HG02588 (cell line): ENCODE results near the gene ZBTB46.

Source experiments
- ATAC-seq: cut with Tn5 transposase; IDR thresholded peaks from one replicate; pipeline ENCODE4 v1.9.1; 2021; ENCODE audit warnings: mild to moderate bottlenecking, moderate library complexity; ENCODE audit not compliant: unreplicated experiment

ZBTB46 gene

GRCh38 chr20:63748070-63748933 is 82.8 kb downstream of the ZBTB46 start:
- no peak for ATAC-seq

GRCh38 chr20:63747622-63748069 is 83.4 kb downstream of the ZBTB46 start:
- no peak for ATAC-seq

DNA sequence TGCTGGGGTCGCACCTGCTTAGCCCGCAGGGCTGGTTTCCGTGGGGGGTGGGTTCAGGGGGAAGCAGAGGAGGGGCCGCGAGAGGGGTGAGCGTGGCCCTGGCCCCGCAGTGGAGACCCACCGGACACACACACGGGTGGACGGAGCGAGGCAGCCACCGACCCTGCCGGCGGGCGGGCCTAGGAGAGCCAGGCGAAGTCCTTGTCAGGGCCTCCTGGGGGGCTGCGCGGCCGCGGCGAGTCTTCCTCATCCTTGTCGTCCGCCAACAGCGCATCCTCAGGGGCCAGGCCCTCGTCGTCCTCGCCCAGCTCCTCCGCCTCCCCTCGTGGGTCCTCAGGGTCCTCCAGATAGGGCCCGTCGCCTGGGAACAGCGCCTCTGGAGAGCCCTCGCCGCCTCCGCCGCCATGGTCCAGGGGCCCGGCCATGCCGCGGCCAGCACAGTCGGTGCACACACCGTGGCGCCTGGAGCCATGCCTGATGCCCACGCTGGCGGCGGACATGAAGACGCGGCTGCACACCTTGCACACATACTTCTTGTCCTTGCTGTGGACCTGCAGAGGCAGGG is 84.2 kb downstream of the ZBTB46 start:
- ATAC-seq: no peak

DNA sequence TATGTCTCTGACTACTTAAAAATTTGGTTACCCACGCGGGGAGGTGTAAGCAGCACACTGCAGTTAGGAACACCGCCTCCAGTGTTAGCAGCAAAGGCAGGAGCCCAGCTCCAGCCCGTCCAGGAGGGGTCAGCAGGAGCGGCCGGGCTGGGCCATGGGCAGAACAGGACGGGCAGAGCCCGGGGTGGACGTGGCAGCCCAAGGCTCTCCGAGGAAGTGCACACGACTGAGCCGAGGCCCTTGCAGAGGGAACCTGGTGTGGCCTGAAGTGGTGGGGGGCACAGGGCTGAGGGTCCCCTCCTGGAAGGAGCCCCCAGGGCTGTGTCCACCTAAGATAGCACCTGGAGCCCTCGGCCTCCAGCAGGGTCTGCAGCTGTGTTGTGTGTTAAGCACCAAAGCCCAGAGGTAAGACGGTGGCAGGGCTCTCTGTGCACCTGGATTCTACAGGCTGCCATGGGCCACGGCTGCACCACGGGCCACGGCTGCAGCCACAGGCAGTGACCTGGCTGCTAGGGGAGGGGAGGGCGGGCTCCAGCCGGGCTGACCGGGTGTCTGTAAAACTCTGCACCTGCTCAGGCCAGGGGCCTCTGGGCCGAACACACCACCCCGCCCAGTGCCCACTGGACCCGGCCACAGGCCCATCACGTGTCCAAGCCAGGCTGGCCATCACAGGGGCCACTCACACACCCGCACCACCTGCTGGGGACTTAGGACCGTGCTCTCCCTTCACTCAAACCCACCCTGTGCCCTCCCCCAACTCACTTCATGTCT is 84.9 kb downstream of the ZBTB46 start:
- ATAC-seq: no peak

DNA sequence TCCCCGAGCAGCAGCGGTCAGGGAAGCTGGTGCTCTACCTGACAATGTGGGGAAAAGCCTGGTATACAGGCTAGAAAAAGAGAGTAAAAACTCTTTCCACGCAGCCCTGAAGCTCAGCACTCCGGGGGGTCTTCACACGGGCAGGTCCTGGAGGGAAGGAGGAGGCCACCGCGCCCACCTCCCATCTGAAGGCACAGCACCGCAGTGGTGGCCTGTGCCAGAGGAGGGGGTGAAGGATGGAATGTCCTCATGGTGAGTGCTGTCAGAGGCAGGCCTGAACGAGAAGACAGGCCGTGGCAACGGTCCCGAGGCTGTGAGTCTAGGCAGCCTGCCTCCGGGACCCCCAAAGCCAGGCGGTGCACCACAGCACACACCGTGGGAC is 85.6 kb downstream of the ZBTB46 start:
- no peak for ATAC-seq

- no peak for ATAC-seq
Observed at GRCh38 chr20:63744574-63745423, 86.3 kb downstream of the ZBTB46 start.

DNA sequence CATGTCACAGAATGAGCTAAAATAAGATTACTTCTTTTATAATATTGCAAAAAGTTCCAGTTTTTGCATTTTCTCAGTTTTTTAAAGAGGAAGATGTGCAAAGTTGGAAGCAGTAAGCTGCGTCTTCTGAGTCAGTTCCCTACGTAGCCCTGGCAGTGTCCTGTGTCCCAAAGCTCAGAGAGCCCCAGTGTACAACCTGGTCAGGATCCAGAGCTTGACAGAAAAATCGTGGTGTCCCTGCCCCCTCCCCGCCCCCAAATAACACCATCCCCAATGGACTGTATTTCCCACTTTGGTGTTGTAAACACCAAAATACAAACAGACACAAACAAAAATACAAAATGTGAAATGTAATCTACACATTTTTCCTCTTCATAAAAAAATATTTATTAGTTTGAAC is 86.9 kb downstream of the ZBTB46 start:
- ATAC-seq: no peak

- no peak for ATAC-seq
Observed at GRCh38 chr20:63743210-63743970, 87.7 kb downstream of the ZBTB46 start.

DNA sequence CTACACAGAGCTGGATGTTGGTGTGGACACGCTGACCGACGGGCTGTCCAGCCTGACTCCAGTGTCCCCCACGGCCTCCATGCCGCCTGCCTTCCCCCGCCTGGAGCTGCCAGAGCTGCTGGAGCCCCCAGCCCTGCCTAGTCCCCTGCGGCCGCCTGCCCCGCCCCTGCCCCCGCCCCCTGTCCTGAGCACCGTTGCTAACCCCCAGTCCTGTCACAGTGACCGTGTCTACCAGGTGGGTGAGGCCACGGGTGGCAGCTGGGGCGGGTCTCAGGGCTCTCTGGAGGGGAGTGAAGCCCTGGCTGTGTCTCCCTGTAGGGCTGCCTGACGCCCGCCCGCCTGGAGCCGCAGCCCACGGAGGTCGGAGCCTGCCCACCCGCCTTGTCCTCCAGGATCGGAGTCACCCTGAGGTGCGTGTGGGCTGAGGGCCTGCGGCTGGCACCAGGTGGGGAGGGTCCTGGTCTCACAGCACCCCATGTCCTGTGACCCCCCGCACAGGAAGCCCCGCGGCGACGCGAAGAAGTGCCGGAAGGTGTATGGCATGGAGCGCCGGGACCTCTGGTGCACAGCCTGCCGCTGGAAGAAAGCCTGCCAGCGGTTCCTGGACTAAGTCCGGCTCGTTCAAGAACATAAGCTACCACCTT is 88.6 kb downstream of the ZBTB46 start:
- no peak for ATAC-seq

DNA sequence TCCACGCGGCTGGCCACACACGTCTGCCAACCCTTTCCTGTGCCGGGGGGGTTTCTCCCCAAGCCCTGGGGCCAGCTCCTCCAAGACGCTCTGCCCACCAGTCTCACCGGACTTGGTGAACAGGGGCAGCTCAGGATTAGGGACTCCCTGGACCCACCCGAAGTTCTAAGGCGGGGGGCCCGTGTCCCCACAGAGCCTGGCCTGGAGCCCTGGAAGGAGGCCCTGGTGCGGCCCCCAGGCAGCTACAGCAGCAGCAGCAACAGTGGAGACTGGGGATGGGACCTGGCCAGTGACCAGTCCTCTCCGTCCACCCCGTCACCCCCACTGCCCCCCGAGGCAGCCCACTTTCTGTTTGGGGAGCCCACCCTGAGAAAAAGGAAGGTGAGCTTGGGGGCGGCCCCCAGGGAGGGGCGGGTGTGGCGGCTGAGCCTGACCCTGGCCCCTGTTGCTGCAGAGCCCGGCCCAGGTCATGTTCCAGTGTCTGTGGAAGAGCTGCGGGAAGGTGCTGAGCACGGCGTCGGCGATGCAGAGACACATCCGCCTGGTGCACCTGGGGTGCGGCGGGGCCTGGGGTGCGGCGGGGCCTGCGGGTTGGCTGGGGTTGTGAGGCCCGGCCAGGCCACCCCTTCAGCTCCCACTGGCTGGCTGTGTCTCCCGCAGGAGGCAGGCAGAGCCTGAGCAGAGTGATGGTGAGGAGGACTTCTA is 89.2 kb downstream of the ZBTB46 start:
- no peak for ATAC-seq

- no peak for ATAC-seq
Observed at GRCh38 chr20:63741354-63741675, 89.7 kb downstream of the ZBTB46 start.

DNA sequence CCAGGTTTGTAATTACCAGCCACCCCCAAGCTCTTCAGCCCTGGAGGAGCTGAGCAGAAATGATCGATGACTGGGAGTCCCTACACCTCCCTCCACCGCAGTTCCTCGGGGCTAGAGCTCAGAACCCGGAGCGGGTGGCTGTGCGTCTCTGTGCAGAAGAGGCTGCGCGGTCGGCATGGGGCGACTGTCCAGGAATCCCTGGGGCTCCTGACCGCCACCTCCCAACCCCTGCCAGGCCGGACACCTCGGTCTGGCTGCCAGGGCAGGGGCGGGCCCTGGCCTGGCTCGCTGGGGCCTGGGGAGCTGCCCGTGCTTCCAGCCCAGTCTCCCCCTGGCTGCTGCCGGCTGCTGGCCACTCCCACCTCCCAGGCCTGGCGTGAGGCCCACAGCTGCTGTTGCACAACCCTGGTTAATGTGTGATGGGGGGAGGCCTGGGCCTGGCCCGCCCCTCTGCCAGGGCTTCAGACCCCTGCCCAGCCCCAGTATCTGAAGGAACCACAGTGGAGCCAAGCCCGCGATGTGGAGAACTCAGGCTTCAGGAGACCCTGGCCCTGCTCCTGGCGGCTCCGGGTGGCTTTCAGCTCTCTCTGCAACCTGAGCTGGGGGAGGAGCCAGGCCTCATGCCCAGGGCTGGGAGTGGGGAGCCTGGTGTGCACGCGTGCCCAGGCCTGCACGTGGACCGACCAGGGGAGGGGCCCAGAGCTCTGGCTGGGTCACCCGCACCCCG is 90.3 kb downstream of the ZBTB46 start:
- ATAC-seq: no peak

DNA sequence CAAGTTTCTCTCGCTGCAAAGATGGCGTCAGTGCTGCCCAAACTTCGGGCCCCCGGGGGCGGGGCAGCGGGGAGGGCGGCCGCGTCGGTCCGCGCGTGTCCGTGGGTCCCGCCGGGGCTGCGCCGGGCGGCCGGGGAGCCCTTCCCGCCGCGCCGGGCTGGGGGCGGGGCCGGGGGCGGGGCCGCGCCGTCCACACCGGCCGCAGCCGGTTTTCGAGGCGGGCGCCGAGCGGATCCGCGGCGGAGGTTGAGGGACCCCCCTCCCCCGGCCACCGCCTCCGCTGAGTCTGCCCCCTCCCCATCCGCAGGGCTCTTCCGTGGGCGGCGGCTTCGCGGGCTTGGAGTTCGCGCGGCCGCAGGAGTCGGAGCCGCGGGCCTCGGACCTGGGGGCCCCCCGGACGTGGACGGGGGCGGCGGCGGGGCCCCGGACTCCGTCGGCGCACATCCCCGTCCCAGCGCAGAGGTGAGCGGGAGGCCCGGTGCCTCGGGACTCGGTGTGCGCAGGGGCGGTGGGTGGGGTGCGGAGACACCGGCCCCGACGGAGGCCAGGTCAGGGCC is 90.9 kb downstream of the ZBTB46 start:
- ATAC-seq: peak; percentile 15

DNA sequence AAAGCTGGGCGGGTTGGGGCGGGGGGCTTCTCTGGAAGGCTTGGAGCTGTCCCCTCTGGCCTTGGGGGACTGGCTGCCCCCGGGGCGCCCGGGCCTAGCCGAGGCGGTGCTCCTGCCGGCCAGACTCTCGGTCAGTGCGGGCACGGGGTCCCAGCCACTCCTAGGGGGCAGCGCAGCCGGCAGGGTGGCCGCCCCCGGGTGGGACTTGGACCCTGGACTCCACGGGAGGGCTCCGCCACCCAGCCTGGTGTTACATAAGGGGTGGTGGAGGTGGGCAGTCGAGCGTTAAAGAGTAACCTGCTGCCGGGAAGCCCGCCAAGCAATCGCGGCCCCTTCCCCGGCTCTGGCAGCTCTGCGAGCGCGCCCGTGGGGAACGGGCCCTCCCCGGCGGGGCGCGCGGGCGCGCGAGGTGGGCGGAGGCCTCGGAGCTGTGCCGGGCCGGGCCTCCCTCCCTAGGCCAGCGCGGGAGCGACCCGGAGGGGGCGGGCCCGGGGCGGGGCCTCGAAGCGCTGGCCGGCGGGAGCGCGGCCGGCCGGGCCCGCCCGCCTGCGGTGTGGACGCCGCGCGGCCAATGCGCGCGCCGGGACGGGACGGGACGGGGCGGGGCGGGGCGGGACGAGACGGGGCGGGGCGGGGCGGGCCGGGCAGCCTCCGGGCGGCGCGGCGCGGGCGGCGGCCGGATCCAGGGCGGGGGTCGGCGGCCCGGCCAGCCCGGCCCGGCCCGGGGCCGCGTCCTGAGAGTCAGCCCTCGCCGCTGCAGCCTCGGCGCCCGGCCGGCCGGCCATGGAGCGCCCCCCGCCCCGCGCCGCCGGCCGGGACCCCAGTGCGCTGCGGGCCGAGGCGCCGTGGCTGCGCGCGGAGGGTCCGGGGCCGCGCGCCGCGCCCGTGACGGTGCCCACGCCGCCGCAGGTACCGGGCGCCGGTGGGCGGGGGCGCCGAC is 91.7 kb downstream of the ZBTB46 start, which contains the start of gene SLC2A4RG:
SLC2A4RG (plus strand) TSS at position 647 of the 940 bp plus-strand sequence; CDS start at position 784, 137 bp downstream.
- ATAC-seq: peak; percentile 51

GRCh38 chr20:63738687-63739129 is 92.4 kb downstream of the ZBTB46 start:
- ATAC-seq: no peak

DNA sequence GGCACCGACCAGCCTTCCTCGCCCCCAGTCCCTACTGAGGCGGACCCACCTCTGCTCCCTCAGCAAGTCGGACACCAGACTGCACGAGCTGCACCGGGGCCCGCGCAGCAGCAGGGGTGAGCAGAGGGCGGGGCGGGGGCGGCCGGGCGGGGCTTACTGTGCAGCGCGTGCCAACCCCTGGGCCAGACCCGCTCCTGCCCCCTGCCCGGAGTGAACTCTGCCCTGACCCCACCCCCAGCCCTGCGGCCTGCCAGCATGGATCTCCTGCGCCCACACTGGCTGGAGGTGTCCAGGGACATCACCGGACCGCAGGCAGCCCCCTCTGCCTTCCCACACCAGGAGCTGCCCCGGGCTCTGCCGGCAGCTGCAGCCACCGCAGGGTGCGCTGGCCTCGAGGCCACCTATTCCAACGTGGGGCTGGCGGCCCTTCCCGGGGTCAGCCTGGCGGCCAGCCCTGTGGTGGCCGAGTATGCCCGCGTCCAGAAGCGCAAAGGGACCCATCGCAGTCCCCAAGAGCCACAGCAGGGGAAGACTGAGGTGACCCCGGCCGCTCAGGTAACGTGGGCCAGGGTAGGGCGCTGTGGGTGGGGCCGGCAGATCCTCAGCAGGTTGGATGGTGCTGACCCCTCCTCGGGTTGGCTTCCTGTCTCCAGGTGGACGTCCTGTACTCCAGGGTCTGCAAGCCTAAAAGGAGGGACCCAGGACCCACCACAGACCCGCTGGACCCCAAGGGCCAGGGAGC is 92.9 kb downstream of the ZBTB46 start:
- no peak for ATAC-seq
